GM19452 (cell line): ENCODE measurements around the gene ETV6.
"Not testable (repeated sequence)": the region's sequence is repeated elsewhere in the genome, so short reads cannot be mapped to it uniquely, and the experiment has no call there.

Experiments used
- ATAC-seq: cut with Tn5 transposase; IDR thresholded peaks from one replicate; pipeline ENCODE4 v1.9.1; 2021; ENCODE audit not compliant: unreplicated experiment

The ETV6 gene

DNA sequence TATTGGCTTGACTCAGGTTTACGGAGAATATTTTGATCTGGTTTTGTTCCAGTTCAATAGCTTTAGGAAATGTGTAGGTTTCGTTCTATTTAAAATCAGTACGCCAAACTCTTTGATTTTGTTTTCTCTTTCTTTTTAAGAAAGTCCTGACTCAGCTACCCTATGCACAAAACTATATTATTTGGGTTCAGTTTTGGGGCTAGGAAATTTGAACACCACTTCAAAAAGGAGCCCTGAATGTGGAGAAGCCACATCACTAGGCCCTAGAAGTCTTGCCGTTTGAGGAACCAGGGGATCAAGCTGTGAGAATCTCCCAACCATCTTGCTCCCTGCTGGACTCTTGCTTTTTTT lies 253.0 kb downstream of the ETV6 start:
- no peak for ATAC-seq

GRCh38 chr12:11904124-11904523 lies 254.7 kb downstream of the ETV6 start:
- no peak for ATAC-seq

DNA sequence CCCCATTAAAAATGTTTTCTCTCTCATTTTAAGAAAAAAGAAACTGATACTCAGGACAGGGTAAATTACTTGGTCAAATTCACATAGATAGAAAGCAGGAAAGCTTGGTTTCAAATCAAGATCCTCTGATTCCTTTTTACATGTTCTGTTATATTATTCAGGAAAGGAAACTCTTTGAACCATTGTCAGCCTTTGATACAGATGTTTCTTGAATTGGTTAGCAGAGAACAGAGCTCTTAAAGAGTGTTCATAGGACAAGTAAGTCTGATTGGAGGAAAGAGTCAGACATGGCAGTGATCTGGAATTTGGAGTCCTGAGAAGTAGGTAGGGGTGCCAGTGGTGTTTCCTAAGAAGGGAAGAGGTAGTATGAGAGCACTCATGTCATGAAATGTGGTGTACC lies 256.1 kb downstream of the ETV6 start:
- no peak for ATAC-seq

DNA sequence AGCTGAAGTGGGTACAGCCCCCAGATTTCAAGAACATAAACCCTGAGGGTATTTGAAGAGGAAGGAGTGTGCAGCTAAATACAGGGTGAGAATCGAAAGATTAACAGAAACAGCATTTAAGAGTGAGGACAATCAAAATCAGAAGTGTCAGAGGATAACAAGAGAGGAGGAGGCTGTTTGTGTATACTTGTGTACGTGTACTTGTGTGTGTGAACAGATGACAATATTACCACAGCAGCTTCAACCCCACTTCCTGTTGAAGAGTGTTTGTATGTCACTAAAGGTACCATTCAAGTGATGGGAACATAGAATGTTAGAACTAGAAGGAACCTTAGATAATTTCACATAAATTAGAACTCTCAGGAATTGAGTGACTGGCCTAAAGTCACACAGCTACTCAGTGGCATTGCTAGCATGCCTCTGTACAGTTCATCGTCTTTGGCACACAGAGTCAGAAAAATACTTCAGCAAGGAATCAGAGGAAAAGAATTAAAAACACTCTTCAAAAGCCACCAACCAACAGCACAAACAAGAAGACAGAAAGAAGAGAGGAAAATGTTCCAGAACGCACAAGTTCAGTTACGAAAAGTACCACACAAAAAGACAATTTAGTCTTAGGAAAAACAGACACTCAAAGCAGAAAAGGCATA lies 256.9 kb downstream of the ETV6 start:
- ATAC-seq: no peak

GRCh38 chr12:11907625-11908024 lies 258.2 kb downstream of the ETV6 start:
- ATAC-seq: no peak

DNA sequence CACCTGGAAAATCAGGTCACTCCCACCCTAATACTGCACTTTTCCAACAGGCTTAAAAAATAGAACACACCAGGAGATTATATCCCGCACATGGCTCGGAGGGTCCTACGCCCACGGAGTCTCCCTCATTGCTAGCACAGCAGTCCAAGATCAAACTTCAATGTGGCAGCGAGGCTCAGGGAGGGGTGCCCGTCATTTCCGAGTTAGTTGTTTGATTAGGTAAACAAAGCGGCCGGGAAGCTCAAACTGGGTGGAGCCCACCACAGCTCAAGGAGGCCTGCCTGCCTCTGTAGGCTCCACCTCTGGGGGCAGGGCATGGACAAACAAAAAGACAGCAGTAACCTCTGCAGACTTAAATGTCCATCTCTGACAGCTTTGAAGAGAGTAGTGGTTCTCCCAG lies 259.9 kb downstream of the ETV6 start:
- ATAC-seq: not testable (repeated sequence)

DNA sequence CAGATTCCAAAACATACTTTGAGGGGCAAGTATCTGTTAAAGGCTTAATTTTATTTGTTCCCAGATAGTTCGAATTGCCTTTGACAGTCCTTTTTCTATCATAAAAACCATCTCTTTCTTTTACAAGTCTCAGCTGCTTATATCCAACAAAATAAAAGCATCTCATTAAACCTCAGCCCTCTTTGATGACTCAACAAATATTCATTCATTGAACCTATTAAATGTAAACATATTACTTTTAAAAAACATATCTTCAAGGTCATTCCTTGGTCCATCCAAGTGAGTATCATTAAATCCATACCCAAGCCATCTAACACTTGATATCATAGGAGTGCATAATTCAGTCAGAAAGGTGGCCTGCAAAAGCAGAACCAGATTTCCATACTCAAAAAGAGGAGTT lies 266.6 kb downstream of the ETV6 start:
- ATAC-seq: no peak

GRCh38 chr12:11916771-11917170 lies 267.3 kb downstream of the ETV6 start:
- no peak for ATAC-seq

DNA sequence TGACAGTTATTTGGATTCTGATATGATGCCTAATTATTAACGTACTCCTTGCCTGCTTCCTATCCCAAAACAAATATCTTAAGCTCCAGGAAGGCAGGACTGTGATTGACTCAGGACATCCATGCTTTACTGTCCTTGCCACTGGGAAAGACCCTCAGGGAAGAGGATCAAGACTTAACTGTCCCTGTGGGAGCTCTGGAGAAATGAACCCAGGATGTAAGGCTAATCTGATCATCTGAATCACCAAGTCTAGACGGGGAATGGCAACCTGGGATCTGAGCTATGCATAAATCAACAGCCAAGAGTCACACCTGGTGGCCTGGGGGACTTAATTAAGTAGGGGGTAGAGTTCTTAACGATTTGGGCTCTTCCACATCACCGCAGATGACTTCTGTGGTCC lies 268.0 kb downstream of the ETV6 start:
- ATAC-seq: no peak

GRCh38 chr12:11920231-11920630 lies 270.8 kb downstream of the ETV6 start:
- no peak for ATAC-seq

- no peak for ATAC-seq
Observed at GRCh38 chr12:11922361-11922760, 272.9 kb downstream of the ETV6 start.

DNA sequence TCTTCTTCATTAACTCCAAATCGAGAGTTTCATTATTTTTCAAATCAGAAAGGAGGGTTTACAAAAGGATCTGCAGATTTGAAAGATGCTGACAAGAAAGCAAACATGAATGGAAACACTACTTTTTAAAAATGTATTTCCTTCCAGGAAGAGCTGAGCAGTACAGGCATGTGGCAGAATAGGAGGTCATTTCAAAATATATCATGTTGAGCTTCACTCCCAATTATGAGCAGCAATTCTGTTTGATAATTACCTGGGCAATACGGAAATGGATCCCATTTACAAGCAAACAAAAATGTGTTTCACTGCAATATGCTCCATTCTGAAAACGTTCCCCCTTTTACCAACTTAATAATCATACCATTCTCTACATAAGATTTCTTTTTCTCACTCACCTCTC lies 273.6 kb downstream of the ETV6 start:
- no peak for ATAC-seq

DNA sequence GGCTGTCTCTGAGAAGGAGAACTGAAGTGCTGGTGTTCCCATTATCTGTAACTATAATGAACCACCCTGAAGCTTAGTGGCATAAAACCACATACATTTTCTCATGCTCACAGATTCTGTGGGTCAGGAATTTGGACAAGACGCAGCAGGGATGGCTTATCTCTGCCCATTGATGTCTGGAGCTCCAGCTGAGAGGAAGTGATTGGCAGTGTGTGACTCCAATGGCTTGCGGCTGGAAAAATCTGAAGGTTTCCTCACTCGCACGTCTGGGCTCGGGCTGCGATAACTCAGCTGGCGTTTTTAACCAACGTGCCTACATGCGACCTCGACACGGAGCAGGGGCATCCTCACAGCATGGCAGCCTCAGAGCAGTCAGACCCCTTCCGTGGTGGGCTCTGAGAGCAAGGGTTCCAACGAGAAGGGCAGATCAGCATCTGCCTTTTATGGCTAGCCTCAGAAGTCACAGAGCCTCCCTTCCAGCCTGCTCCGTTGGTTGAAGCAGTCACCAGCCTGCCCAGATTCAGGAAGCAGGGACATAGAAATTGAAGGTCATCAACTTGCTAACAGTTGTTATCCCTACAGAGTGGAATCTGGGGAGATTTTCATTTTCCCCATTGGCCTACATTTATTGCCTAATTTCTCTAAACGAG lies 277.9 kb downstream of the ETV6 start:
- no peak for ATAC-seq

- ATAC-seq: no peak
Observed at GRCh38 chr12:11929714-11930113, 280.2 kb downstream of the ETV6 start.

DNA sequence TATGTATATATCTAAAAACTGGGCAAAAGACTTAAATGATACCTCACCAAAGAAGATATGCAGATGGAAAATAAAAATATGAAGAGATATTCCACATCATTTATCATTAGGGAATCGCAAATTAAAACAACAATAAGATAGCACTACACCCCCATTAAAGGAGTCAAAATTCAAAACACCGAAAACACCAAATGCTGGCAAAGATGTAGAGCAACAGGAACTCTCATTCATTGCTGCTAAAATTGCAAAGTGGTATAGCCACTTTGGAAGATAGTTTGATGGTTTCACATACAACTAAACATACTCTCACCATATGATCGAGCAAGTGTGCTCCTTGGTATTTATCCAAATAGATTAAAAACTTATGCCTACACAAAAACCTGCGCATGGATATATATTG lies 289.7 kb downstream of the ETV6 start:
- no peak for ATAC-seq

DNA sequence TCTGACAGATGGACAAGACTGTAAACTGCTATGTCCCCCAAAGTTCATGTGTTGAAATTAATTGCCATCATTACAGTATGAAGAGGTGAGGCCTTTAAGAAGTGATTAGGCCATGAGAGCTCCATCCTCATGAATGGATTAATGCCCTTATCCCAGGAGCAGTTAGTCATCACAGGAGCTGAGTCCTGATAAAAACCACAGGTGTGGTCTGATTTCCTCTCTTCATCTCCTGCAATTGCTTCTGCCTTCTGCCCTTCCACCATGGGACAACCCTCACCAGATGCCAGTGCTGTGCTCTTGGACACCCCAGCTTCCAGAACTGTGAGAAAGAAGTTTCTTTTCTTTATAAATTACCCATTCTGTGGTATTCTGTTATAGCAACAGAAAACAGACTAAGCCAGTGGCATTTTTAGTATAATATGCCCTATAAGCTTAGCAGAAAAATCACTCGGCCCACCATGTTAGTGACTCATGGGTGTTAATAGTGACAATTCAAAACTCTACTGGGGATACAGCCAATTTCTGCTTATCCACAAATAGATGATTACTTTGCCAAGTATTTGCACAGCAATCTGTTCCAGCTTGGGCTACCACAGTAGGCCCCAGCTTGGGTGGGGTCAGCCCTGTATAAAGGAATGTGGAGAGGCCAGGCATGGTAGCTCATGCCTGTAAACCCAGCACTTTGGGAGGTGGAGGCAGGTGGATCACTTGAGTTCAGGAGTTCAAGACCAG lies 292.3 kb downstream of the ETV6 start:
- no peak for ATAC-seq

GRCh38 chr12:11943919-11944700 lies 294.6 kb downstream of the ETV6 start:
- no peak for ATAC-seq
